Skin of body (tissue), 2 donors: Measurements from ENCODE around the gene TNS1. TPM values are rescaled to one million over a fixed set of nuclear protein-coding genes. Genes with fewer than 3 reads are reported as not detected.

ENCODE experiments used
- DNase-seq: peaks from one replicate; lab custom pipeline; 2025; lab: John Stamatoyannopoulos, UW
- total RNA-seq: library from RNA; depleted of rRNA; stranded (reverse); fragments of >200 nt; gene quantifications from one replicate; pipeline ENCODE4 v1.2.3, GENCODE V29; 2014

Gene TNS1
- total RNA-seq, 1 donor from 2014 or later: 92.3 TPM

GRCh38 chr2:217834744-217835513, 167.9 kb downstream of the TNS1 start:
- DNase-seq: no peak

GRCh38 chr2:217834057-217834620, 168.7 kb downstream of the TNS1 start:
- DNase-seq: no peak

GRCh38 chr2:217833439-217833838, 169.4 kb downstream of the TNS1 start:
- no peak for DNase-seq

DNA sequence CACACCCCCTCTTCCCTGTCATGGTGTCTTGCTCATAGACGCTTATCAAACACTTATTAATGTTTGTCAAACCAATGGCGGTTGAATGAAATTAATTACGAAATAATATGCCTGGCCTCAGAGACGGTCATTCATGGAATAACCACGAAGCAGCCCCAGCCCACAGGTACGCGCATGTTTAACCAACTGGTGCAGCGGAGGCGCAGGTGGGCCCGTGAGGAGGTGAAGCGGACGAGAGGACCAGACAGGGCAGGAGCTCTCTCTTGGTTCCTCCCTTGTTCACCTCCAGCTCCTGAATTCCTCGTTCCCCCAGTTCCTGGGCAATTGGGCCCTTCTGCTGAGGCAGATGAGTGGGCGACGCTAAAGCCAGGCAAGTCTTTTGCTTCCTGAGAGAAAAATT, 169.8 kb downstream of the TNS1 start:
- no peak for DNase-seq

DNA sequence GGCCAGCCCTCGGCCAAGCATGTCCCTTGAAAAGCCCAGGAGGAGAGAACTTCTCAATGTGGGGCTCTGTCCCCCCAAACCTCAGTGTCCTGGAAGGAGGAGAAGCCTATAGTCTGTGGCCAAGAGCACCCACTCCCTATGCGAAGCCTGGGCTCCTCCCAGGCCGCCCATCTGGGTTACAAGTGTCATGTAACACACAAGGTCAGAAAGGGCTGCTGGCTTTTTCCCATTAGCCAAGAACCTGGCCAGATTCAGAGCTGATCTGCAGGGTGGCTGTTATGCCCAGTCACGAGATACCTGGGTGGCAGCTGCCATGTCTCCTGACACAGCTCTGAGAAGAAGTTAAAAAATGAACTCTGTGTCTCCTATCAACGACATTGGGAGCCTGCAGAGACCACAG, 170.7 kb downstream of the TNS1 start:
- no peak for DNase-seq

GRCh38 chr2:217831306-217831705, 171.5 kb downstream of the TNS1 start:
- no peak for DNase-seq

DNA sequence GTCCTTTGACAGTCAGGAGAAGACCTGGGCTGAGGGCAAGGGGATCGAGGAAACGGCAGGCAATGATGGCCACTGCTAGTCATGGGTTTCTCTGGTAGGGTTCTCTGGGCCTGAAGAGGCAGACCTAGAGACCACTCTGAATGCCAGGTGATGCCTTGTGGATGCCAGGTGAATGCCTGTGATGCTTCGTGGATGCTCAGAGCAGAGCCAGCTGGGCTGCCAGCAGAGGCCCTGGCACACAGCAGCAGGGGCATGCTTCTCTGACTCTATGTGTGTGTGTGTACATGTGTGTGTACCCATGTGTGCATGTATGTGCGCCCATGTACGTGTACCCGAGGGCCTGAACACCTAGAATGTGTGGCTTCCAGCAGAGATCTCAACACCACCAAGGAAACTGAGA, 172.0 kb downstream of the TNS1 start:
- no peak for DNase-seq

- DNase-seq: no peak
Measured at GRCh38 chr2:217830061-217830460, 172.7 kb downstream of the TNS1 start.

- no peak for DNase-seq
Measured at GRCh38 chr2:217829420-217829819, 173.4 kb downstream of the TNS1 start.

- DNase-seq: no peak
Measured at GRCh38 chr2:217828336-217828735, 174.5 kb downstream of the TNS1 start.

DNA sequence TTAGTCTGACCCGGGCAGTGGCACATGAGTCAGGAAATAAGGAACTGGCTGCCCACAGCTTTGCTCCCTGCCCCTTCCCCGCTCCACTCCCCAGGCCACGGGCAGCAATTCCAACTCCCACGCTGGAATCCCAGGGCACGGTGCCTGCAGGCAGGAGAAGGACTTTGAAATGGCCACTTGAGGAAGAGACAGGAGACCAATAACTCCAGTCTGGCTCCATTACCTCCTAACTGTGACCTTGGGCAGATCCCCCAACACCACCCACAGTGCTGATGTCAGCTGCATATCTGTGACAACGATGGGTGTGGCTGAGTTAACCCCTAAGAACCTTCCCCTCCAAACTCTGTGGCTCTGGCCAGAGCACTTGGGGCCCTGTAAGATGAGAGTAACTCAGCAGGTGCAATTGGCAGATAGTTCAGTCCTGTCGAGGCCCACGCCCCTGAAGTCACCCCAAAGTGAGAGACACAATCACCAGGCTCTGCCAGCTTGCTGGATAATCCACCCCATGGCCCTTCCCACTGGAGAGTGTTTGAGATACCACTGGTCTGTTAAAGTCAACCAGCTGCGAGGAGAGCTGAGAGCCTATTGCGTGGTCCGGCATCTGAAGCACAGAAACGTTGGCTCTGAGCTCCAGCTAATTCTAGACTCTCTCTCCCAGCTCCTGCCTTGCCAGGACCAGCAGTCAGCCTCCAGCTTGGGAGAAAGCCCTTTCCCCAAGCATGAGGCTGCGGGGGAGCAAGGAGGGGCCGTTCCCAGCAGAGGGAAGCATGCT, 175.2 kb downstream of the TNS1 start:
- no peak for DNase-seq

DNA sequence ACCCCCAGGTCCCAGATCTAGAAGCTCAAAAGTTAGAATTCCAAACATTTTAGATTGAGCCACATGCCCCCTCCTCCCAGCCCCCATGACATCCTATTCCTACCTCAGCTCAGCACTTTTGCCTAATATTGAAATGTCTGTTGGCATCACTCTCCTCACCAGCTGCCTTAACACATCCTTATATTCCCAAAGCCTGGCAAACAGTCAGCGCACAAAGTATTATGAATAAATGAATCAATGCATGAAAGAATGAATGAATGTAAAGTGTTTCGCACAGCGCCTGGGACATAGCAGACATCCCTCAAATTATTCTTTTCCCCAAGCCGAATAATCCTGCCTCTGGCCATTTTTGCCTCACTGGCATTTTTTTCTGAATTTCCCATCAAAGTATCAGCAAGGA, 175.8 kb downstream of the TNS1 start:
- no peak for DNase-seq

GRCh38 chr2:217826520-217826919, 176.3 kb downstream of the TNS1 start:
- peak; percentile 29 for DNase-seq

- DNase-seq: no peak
Measured at GRCh38 chr2:217825469-217826235, 177.1 kb downstream of the TNS1 start.

DNA sequence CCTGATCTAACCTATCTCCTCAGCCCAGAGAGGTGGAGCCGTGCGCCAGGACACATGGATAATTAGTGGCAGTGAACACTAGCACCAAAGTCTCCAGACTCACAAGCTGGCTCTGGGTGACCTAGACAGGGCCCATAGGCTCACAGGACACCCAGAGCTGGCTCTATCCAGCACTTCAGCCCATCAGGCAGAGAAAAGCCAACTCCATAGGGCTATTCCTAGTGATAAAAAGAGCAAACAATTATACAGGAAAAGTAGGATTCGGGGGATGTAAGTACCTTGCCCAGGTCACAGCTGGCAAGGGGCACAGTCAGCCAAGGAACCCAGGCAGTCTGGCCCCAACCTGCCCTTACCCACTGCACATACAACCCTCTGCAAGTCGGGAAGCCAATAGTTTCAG, 178.6 kb downstream of the TNS1 start:
- no peak for DNase-seq

- DNase-seq: no peak
Measured at GRCh38 chr2:217823626-217824025, 179.2 kb downstream of the TNS1 start.

- no peak for DNase-seq
Measured at GRCh38 chr2:217822296-217823252, 180.2 kb downstream of the TNS1 start.

GRCh38 chr2:217821536-217822147, 181.2 kb downstream of the TNS1 start:
- no peak for DNase-seq

GRCh38 chr2:217820904-217821303, 181.9 kb downstream of the TNS1 start:
- DNase-seq: no peak
